ENCODE results near the gene PCGF3. TPM values are rescaled to one million over a fixed set of nuclear protein-coding genes. Genes with fewer than 3 reads are reported as not detected.
A peak's percentile ranks its signal among the peaks of the same experiment; 100 is the strongest.

The PCGF3 gene, protein sequence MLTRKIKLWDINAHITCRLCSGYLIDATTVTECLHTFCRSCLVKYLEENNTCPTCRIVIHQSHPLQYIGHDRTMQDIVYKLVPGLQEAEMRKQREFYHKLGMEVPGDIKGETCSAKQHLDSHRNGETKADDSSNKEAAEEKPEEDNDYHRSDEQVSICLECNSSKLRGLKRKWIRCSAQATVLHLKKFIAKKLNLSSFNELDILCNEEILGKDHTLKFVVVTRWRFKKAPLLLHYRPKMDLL
- total RNA-seq = 21.5 TPM
- long read RNA-seq, full-length matches to known transcripts = 19 of 24 reads
- long read RNA-seq, partial matches to known transcripts = 1 of 24 reads
- long read RNA-seq, other reads (novel, unspliced or antisense) = 4 of 24 reads

- TF ChIP-seq, protein P1, sequence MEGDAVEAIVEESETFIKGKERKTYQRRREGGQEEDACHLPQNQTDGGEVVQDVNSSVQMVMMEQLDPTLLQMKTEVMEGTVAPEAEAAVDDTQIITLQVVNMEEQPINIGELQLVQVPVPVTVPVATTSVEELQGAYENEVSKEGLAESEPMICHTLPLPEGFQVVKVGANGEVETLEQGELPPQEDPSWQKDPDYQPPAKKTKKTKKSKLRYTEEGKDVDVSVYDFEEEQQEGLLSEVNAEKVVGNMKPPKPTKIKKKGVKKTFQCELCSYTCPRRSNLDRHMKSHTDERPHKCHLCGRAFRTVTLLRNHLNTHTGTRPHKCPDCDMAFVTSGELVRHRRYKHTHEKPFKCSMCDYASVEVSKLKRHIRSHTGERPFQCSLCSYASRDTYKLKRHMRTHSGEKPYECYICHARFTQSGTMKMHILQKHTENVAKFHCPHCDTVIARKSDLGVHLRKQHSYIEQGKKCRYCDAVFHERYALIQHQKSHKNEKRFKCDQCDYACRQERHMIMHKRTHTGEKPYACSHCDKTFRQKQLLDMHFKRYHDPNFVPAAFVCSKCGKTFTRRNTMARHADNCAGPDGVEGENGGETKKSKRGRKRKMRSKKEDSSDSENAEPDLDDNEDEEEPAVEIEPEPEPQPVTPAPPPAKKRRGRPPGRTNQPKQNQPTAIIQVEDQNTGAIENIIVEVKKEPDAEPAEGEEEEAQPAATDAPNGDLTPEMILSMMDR (IDR thresholded peaks at IDR 0.05; ENCODE audit: borderline replicate concordance) = no peak
- intact Hi-C loops (cut with micrococcal nuclease) = no loop called here
- peaks cover 40% of the 10 kb centered on the region for H3K4me1 ChIP-seq
These were observed at the start of gene PCGF3 for GRCh38 chr4:705278-706082. TSS of gene PCGF3 (plus strand) at chr4:705832. CDS start at chr4:733681, 27,849 bp downstream.

DNA sequence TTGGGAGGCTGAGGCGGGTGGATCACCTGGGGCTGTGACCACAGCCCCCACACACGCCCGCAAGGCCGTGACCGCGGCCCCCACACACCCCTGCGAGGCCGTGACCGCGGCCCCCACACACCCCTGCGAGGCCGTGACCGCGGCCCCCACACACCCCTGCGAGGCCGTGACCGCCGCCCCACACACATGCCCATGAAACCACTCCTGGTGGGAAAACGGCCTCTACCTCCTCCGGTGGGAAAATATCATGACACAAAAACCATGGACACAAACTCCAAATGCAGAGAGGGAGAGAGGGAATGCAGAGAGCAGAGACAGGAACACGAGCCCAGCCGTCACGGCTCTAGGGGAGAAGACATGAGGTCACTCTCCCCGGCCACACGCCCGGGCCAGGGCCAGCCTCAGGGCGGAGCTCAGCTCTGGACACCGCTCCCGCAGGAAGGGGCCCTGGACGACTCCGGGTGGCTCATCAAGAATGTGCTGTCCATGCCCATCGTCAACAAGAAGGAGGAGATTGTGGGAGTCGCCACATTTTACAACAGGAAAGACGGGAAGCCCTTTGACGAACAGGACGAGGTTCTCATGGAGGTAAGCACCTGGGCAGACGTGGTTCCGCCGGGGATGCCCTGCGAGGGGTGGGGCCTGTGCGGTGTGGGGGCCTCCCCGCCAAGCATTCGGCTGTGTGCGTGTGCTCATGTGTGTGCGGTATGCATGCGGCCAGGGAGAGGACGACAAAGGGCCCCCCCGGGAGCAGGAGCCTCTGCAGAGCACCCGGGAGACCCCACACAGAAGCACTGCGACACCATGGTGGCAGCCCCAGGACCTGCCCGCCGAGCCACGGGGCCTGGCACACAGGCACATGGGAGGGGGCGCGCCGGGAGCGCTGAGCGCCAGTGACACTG, 48.9 kb upstream of the PCGF3 start:
- no peaks in the 10 kb centered on the region for H3K36me3 ChIP-seq
- H3K4me3 ChIP-seq = no peak overlapping the region
- H3K27me3 ChIP-seq (ENCODE audit: low read depth) = peaks cover 47% of the 10 kb centered on the region
- DNase-seq = no peak
- no peak overlapping the region for H3K27ac ChIP-seq (replicated peaks)
- no peaks in the 10 kb centered on the region for H3K9me3 ChIP-seq (replicated peaks)
- TF ChIP-seq, protein P1 (IDR thresholded peaks at IDR 0.05; ENCODE audit: borderline replicate concordance) = no peak
- no peaks in the 10 kb centered on the region for H3K4me1 ChIP-seq
- intact Hi-C loops (cut with micrococcal nuclease) = no loop called here

More at GRCh38 chr4:705278-706082, at the start of gene PCGF3:
- no peaks in the 10 kb centered on the region for H3K9me3 ChIP-seq (replicated peaks)
- peak within 1 kb of the TSS; percentile 87 for H3K27ac ChIP-seq (replicated peaks)
- H3K36me3 ChIP-seq = no peaks in the 10 kb centered on the region
- peak; percentile 97 for DNase-seq
- no peaks in the 10 kb centered on the region for H3K27me3 ChIP-seq (ENCODE audit: low read depth)
- peak within 1 kb of the TSS; percentile 99 for H3K4me3 ChIP-seq

- Histone ChIP-seq H3K4me1 (no peaks in the 10 kb centered on the region), H3K27ac (replicated peaks) (no peak overlapping the region), H3K36me3 (no peaks in the 10 kb centered on the region), H3K4me3 (no peak overlapping the region), H3K9me3 (replicated peaks) (no peaks in the 10 kb centered on the region), H3K27me3 (ENCODE audit: low read depth) (peaks cover 40% of the 10 kb centered on the region)
- DNase-seq = no peak
- TF ChIP-seq, protein P1 (IDR thresholded peaks at IDR 0.05; ENCODE audit: borderline replicate concordance) = no peak
- intact Hi-C loops (cut with micrococcal nuclease) = no loop called here
These were observed 48.2 kb upstream of the PCGF3 start for GRCh38 chr4:657338-657833.

GRCh38 chr4:657834-658667, 47.6 kb upstream of the PCGF3 start:
- H3K27me3 ChIP-seq (ENCODE audit: low read depth) = peaks cover 41% of the 10 kb centered on the region
- H3K4me3 ChIP-seq = no peak overlapping the region
- H3K4me1 ChIP-seq = peaks cover 2% of the 10 kb centered on the region
- TF ChIP-seq, protein P1 (IDR thresholded peaks at IDR 0.05; ENCODE audit: borderline replicate concordance) = no peak
- DNase-seq = no peak
- H3K9me3 ChIP-seq (replicated peaks) = no peaks in the 10 kb centered on the region
- intact Hi-C loops (cut with micrococcal nuclease) = no loop called here
- no peak overlapping the region for H3K27ac ChIP-seq (replicated peaks)
- no peaks in the 10 kb centered on the region for H3K36me3 ChIP-seq

Data from left ventricle myocardium inferior (tissue), 1 donor.